GM19025 (cell line): ENCODE data around the gene NTSR1.
"Not testable (repeated sequence)": the region's sequence is repeated elsewhere in the genome, so short reads cannot be mapped to it uniquely, and the experiment has no call there.

Source experiments
- ATAC-seq: cut with Tn5 transposase; IDR thresholded peaks from one replicate; pipeline ENCODE4 v1.9.1; 2021; ENCODE audit warnings: mild to moderate bottlenecking, low read depth, moderate library complexity; ENCODE audit not compliant: unreplicated experiment

NTSR1 gene

GRCh38 chr20:62671765-62672164 is 36.9 kb upstream of the NTSR1 start:
- ATAC-seq: no peak

- ATAC-seq: no peak
These were observed 34.3 kb upstream of the NTSR1 start for GRCh38 chr20:62674370-62674769.

DNA sequence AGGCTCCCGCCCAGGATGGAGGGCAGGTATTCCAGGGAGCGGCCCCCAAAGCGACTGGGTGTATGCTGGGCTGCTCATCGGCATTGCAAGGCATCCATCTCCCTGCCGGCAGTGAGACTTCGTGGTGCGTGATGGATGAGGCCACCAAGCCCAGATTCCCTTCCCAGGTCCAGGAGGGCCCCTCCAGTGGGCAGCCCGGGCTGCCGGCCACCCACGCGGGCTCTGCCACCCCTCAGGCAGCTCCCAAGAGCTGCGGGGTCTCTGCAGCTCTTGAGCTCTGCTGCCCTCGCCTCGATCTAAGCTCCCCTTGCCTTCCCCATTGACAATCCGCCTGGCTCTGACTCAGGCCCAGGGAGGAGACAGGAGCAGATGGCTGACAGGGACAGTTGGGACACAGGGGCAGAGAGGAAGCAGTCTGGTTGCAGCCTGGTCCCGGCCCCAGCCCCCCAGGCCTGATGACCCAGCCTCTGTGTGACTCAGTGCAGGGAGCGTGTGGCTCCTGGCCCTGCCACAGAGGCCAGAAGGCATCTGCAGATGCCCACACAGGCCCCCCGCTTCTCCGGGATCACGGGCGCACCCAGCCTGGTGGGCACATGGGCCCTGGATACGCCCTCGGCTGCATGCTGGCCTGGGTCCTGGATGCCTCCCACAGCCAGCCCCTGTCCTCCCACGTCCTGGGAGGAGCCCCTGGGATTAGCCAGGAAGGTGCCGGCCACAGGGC is 33.3 kb upstream of the NTSR1 start:
- ATAC-seq: no peak

GRCh38 chr20:62675877-62676260 is 32.8 kb upstream of the NTSR1 start:
- no peak for ATAC-seq

DNA sequence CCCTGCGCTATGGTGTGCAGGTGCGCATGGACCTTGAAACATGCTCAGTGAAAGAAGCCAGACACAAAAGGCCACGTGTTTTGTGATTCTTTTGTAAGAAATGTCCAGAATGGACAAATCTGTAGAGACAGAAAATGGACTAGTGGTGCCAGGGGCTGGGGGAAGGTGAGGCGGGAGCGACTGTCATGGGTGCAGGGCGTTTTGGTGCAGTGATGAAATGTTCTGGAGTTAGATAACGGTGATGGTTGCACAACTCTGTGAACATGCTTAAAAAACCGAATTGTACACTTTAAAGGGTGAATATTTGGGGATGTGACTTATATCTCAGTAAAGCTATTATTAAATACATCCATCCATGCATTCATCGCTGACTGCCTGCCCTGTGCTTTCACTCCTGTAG is 31.7 kb upstream of the NTSR1 start:
- ATAC-seq: no peak

DNA sequence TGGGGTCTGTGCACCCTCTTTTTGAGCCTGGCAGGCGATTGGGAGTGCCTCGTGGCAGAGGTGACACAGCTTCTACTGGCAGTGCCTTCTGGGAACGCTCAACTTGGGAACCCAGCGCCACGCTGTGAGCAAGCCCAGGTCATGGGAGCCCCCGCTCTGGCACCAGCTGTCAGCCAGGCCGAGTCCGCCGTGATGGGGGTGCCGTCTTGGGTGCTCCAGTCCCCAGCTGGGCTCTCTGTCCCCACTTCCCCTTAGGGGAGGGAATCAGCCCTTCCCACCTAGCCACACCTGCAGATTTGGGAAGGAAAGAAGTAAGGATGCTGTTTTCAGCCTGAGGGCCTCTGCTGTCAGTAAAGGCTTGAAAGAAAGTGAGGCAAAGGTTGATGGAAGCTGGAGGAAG is 31.0 kb upstream of the NTSR1 start:
- ATAC-seq: no peak

DNA sequence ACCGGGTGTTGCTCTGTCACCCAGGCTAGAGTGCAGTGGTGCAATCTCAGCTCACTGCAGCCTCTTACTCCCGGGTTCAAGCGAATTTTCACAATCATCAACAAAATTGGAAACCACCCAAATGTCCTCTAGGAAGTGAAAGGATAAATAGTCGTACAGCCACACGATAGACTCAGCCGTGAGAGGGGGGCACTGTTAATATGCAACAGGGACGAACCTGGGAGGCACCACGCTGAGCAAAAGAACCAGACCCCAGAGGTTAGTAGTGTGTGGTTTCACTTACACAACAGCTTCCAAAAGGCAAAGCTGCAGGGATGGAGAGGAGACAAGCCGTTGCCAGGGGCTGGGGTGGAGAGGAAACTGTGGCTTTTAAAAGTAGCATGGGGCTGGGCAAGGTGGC is 30.1 kb upstream of the NTSR1 start:
- no peak for ATAC-seq

- ATAC-seq: no peak
These were observed 28.6 kb upstream of the NTSR1 start for GRCh38 chr20:62679978-62680589.

GRCh38 chr20:62682912-62683517 is 25.6 kb upstream of the NTSR1 start:
- ATAC-seq: no peak

DNA sequence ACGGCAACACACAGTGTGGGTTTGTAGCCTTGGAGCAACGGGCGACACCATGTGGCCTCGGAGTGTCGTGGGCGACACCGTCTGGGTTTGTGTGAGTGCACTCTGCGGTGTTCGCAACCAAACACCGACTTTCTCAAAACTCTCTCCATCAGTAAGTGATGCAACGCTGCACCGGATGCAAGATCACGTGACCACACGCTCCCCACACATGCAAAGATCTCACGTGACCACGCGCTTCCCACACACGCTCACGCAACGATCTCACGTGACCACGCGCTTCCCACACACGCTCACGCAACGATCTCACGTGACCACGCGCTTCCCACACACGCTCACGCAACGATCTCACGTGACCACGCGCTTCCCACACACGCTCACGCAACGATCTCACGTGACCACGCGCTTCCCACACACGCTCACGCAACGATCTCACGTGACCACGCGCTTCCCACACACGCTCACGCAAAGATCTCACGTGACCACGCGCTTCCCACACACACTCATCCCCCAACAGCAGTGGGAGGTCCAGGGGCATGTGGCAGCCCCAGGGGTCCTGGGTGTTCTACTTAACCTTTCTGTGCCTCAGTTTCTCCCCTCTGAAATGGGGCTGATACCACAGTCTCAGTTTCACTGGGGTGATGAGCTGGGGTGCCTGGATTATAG is 24.8 kb upstream of the NTSR1 start:
- not testable (repeated sequence) for ATAC-seq

DNA sequence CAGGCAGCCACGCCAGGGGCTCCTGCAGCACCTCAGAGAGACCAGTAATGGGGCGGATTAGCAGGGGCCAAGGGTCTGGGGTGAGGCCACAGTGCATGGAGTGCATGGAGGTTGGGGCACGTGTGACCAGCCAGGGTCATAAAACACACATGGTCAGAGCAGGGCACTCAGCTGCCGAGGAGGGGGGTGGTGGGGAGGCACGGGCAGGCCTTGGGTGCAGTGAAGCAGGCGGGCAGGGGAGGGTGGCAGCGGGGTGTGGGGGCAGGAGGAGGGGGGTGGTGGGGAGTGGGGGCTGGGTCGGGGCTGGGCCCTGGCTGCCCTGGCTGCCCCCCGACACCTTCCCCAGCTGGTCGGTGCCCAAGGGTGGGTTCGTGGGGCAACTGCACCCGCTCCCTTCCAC is 23.7 kb upstream of the NTSR1 start:
- no peak for ATAC-seq

DNA sequence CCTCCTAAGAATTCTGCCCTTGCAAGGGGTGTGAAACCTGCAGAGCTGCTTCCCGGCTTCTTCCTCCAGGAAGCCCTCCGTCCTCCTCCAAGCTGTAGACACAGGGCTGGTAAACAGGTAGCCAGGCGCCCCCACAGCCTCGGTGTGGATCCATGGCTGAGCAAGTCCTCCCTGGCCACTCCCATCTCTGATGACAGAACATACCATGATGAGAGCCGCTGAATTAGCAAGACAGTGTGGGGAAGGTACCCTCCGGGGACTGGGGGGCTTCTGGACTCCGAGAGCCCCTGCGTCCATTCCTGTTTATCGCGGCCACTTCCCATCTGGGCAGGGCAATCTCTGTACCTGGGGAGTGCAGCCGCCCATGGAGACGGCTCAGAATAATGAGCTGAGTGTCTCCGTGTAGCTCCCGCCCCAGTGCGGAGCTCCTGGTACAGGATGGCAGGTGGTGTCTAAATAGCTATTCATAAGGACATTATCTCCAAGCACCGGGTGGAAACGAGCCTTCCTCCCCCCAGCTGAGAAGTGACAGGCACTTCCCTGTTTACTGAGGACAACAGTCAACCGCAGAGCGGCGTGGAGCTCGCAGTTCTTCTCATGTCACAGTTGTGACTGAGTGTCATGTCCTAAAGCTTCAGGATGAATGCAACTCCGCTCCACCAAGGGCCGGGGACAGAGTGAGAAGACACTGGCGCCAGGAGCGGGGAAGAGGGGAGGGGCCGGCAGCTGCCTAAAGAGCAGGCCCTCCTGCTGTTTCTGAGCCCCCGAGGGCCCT is 22.7 kb upstream of the NTSR1 start:
- no peak for ATAC-seq

GRCh38 chr20:62686869-62687830 is 21.5 kb upstream of the NTSR1 start:
- ATAC-seq: no peak

GRCh38 chr20:62688083-62688482 is 20.6 kb upstream of the NTSR1 start:
- no peak for ATAC-seq

- no peak for ATAC-seq
These were observed 19.7 kb upstream of the NTSR1 start for GRCh38 chr20:62688855-62689460.

DNA sequence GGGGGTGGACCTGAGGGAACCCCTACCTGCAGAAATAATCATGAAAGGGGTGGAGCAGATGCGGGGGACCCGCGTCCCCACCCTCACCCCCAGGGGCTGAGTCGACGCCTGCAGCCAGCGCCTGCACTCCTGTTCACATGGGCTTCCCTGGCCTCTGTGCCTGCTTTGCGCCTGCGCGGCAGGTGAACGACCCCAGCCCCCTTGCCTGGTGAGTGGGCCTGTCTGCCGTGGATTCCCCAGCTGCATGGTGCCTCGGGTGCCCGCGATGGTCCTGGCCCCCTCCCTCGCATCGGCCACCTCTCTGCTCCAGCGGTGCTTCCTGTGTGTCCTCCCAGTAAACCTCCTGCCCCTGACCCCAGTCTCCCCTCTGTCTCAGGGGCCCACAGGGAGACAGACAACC is 18.8 kb upstream of the NTSR1 start:
- no peak for ATAC-seq

GRCh38 chr20:62690261-62690820 is 18.3 kb upstream of the NTSR1 start:
- ATAC-seq: no peak

GRCh38 chr20:62691487-62691886 is 17.1 kb upstream of the NTSR1 start:
- no peak for ATAC-seq

GRCh38 chr20:62692176-62692575 is 16.5 kb upstream of the NTSR1 start:
- no peak for ATAC-seq
